ENCODE results near the gene C4B.
"Not testable (repeated sequence)": the region's sequence is repeated elsewhere in the genome, so short reads cannot be mapped to it uniquely, and the experiment has no call there.

- TF ChIP-seq, protein P1, sequence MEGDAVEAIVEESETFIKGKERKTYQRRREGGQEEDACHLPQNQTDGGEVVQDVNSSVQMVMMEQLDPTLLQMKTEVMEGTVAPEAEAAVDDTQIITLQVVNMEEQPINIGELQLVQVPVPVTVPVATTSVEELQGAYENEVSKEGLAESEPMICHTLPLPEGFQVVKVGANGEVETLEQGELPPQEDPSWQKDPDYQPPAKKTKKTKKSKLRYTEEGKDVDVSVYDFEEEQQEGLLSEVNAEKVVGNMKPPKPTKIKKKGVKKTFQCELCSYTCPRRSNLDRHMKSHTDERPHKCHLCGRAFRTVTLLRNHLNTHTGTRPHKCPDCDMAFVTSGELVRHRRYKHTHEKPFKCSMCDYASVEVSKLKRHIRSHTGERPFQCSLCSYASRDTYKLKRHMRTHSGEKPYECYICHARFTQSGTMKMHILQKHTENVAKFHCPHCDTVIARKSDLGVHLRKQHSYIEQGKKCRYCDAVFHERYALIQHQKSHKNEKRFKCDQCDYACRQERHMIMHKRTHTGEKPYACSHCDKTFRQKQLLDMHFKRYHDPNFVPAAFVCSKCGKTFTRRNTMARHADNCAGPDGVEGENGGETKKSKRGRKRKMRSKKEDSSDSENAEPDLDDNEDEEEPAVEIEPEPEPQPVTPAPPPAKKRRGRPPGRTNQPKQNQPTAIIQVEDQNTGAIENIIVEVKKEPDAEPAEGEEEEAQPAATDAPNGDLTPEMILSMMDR (IDR thresholded peaks at IDR 0.05), result not testable (repeated sequence)
- not testable (repeated sequence) for TF ChIP-seq ZFX (IDR thresholded peaks at IDR 0.05; ENCODE audit: borderline replicate concordance)
Observed at GRCh38 chr6:32004393-32004792, 10.2 kb upstream of the C4B start.

All from 22Rv1 (cell line).